IPS-18c (cell line): Measurements from ENCODE around the gene FAM43B.

Source experiments
- H3K4me3 ChIP-seq: 2 replicates; pipeline ENCODE4 v1.7.0; 2013; ENCODE audit warnings: low read depth, mild to moderate bottlenecking, low read length, moderate library complexity; ENCODE audit not compliant: insufficient read depth
- H3K9me3 ChIP-seq: one replicate; pipeline ENCODE4 v1.6.1; 2013; ENCODE audit warnings: mild to moderate bottlenecking, low read length, moderate library complexity; ENCODE audit not compliant: control insufficient read depth, insufficient read depth

Gene FAM43B

DNA sequence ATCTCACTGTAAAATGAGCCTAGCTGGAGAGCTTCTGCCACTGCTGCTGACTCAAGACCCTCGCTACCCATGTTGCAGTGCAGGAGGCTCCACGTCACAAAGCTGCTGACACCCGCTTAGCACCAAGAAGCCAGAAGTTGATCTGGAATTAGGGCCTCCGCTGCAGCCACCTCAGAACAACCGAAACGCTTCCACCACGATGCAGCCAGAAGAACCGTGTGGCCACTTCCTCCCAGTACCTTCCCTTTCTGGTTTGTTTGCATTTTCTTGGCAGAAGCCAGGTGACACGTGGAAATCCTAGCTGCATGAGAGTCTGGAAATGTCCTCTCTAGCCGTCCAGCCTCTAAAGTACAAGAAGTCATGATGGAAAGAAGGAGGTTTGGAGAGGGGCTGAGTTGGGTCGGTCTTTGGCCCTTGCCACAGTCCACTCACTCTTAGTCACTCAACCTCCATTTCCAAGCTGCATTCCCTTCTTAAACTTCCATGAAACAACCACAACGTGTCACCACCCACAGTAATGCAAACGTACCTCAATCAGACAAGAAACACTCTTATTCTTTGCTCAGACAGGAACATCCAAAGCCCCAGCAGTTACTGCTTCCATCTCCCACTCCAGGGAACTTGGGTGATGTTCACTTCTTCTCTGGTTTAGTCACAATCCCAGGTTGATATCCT, 26.5 kb downstream of the FAM43B start:
- Histone ChIP-seq H3K4me3 (no peak overlapping the region), H3K9me3 (no peaks in the 10 kb centered on the region)

DNA sequence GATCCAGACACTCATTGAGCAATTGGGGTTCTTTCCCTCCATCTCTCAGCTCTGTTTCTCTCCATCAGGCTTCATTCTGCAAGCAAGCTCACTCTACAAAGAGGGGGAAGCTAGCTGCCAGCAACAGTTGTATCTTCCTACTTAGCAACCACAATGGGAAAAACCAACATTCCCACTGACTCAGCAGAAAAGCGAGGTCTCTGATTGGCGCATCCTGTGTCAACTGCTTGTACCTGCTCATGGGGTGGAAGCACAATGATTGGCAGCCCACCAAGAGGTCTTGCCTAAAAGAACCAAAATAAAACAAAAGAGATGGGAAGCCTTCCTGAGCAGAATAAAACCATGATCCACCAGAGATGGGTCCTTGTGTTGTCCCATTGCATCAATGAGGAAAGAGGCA, 32.5 kb downstream of the FAM43B start:
- peaks cover 2% of the 10 kb centered on the region for H3K9me3 ChIP-seq
- no peak overlapping the region for H3K4me3 ChIP-seq

DNA sequence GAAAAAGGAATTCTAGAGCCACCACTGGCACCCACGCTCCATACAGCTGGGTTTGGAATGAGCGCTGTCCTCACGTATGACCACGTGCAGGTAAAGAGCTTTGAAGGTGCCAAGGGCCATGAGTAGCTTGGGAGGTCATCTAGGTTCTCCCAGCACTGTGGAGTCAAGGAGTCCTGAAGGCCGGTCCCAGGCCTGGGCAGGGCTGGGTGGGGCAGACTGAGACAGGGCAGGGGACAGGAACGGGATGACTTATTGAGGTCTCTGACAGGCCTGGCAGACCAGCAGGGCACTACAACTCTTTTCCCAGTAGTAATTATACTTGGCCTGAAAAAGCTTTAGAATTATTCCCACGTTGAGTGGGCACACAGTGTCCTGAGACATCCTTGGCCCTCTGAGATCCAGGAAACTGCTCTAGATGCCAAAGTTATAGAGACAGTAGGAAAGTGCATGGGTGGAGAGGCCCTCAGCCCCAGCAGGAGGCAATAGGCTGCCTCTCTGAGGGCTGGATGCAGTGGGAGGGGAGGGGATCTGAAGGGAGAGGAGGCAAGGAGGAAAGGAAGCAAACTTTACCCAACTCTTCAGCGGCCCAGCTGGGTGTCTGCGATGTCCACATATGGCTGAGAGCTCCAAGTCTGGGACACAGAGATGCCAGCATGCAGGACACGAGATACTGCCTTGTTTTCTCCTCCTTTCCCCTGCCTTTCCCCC, 34.7 kb downstream of the FAM43B start:
- Histone ChIP-seq H3K9me3 (peaks cover 2% of the 10 kb centered on the region), H3K4me3 (no peak overlapping the region)

DNA sequence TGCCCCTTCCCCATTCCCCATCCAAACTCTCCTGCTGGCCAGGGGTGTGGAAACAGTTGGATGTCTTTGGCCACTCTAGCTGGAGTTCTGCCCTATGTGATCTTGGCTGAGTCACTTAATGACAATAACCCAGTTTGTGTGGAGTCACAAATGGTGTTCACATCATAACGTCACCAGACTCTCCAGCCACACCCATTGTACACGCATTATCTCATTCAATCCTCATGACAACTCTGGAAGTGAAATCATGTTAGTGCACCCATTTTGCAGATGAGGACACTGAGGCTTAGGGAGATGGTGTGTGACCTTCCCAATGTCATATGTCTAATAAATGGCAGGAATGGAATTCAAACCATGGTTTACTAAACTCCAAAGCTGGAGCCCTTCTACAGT, 35.3 kb downstream of the FAM43B start:
- Histone ChIP-seq H3K9me3 (peaks cover 2% of the 10 kb centered on the region), H3K4me3 (no peak overlapping the region)

DNA sequence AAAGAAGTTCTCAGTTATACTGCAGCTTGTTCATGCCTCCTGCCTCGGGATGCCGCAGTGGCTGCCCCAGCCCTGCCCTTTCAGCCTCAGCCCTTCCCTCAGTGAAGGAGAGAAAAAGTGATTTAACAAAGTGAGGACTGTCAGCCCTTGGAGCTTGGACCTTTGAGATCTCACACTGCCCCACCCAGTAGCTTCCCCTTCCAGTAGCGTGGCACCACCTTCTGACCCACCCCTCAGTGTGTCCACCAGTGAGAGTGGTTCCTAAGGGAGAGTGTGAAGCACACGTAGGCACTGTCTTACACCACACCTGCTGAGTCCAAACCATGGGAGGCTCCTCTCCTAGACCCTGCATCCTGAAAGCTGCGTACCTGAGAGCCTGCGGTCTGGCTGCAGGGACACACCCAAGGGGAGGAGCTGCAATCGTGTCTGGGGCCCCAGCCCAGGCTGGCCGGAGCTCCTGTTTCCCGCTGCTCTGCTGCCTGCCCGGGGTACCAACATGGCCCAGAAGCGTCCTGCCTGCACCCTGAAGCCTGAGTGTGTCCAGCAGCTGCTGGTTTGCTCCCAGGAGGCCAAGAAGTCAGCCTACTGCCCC, 36.4 kb downstream of the FAM43B start, which contains the start of gene CDA:
TSS of gene CDA (plus strand) at position 464 of the 592 bp plus-strand sequence. CDS start at position 497, 33 bp downstream.
- H3K4me3 ChIP-seq = no peak within 1 kb of the TSS; the same call in 1 of the 2 replicates

DNA sequence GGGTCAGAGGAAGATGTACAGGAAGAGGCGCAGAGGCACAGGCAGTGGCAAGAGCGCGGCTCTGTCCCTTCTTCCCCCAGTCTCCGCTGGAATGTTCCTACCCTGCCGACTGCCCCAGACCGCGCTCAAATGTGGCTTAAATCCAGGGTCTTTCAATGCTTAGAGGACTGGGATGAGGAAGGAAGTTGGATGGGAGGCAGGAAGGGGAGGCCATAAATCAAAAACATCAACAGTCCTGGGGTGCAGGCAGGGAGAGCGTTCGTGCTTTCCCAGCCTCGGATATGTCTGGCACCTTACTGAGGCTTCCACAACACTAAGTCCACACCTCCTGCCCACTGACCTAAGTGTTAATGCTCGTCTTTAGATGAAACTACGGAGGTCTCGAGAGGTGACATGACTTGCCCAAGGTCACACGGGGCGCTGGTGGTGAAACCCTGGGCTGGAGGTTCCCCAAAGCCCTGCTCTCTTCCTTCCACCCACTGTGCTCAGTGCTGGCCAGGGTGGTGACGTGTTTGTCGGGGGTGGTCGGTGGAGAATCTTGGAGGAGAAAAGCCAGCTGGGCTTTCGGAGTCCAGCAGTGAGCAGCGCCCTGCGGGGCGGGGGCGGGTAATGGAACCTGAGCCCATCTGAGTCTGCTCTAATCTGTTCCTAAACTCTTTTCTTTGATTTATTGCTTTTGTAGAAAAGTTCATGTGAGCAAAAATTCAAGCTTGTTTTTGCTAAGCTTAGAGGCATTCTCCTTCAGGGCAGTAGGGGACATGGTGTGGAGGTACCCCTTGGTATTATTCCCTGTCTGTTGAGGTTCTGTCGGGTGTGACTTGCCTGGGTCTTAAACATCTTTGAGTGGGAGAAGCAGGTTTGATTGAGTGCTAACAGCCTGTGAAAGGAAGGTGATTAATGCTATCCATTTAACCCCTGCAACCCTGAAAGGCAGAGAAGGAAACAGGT, 37.2 kb downstream of the FAM43B start:
- Histone ChIP-seq H3K9me3 (peaks cover 2% of the 10 kb centered on the region), H3K4me3 (no peak overlapping the region; the same call in 1 of the 2 replicates)

More for the DNA sequence above, 36.4 kb downstream of the FAM43B start, which contains the start of gene CDA:
- peaks cover 2% of the 10 kb centered on the region for H3K9me3 ChIP-seq

DNA sequence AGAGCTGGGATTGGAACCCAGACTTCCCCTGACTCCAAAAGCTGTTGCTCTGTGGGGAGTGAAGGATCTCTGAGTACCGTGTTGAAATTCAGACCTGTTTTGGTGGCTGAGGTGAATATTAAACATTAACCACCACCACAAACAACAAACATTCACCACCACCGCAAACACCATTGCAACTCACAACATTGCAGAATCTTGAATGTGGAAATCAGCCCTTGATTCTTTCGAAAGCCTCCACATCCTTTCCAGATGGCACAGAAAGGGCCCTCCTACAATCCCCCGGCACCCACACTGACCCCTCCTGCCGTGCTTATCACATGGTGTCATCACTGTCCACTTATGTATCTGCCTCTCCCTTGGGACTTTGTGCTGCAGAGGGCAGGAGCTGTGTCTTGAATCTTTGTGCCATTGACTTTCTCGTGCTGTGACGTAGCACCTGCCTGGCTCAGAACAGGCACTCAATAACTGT, 38.0 kb downstream of the FAM43B start:
- H3K4me3 ChIP-seq = no peak overlapping the region

DNA sequence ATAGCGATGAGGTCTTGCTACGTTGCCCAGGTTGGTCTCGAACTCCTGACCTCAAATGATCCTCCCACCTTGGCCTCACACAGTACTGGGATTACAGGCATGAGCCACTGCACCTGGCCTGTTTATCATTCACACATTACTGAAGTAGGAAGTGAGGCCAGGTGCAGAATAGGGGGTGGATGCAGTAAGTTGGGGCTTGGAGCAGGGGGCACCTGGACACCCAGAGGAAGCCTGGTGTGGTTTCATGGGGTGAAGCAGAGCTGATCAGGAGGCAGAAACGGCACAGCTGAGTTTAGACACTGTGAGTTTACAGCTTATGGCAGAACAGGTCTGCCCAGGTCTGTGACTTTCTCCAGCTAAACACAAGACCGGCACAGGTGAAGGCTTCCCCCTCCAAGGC, 41.4 kb downstream of the FAM43B start:
- Histone ChIP-seq H3K9me3 (no peaks in the 10 kb centered on the region), H3K4me3 (no peak overlapping the region)

More for the DNA sequence above, 38.0 kb downstream of the FAM43B start:
- peaks cover 2% of the 10 kb centered on the region for H3K9me3 ChIP-seq

DNA sequence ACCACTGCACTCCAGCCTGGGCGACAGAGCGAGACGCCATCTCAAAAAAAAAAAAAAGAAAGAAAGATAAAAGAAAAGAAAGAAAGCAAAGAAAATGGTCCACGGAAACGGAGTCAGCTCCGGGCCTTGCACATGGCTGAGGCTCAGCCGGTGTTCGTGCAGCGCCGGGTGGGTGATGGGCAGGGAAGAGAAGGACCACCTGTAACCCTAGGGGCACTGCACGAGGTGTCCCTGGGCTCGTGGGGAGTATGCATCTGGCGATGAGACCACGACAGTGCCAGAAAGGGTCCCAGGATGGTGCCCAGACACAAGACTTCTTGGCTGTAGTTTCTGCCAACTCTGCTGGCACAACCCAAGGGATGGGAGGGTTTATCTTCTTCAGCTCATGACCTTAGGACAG, 42.4 kb downstream of the FAM43B start:
- Histone ChIP-seq H3K9me3 (no peaks in the 10 kb centered on the region), H3K4me3 (no peak overlapping the region)

DNA sequence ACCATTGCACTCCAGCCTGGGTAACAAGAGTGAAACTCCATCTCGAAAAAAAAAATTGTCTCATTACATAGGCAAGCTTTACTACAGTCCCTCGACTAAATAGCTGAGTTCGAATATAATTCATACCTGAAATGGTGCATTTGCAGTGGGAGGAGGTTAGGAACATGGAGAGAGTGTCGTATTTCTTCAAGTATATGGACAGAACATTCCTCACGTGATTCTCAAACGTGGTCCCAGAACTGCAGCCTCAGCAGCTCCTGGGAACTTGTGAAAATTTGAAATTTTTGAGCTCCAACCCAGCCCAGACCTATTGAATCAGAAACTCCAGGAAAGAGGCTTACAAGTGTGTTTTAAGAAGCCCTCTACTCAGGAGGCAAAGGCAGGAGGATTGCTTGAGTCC, 43.7 kb downstream of the FAM43B start:
- H3K4me3 ChIP-seq = no peak overlapping the region
- no peaks in the 10 kb centered on the region for H3K9me3 ChIP-seq

DNA sequence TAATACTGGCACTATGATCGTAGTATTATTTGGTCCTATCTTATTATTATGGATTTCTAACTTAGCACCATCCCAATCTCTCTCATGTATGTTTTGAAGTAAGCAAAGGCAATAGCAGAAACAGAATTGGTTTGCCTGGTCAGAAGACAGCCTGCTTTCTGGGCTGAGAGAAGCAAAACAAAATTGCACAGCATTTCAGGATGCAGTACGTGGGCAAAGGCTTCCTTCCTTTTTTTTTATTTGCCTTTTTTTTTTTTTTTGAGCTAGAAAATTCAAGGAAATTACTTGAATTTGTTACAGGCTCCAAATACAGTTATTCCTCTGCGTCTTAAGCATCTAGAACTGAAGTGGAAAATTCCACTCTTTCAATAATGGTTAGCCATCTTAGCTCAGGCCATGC, 45.3 kb downstream of the FAM43B start:
- no peaks in the 10 kb centered on the region for H3K9me3 ChIP-seq
- H3K4me3 ChIP-seq = no peak overlapping the region

DNA sequence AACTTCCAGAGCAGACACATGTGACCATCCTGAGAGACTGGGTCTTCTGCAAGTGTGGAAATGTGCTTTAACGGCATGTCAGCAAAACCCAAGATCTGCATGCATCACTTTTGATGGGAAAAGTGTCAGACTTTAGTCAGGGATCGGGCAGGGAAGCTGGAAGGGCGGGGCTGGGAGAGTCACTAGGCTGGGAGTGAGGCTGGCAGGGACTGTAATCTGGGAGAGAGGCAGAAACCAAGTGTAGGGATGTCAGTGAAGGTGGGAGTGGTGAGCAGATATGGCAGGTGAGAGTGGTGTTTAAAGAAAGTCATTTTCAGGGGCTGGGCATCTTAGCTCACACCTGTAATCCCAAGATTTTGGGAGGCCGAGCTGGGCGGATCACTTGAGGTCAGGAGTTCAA, 47.8 kb downstream of the FAM43B start:
- H3K9me3 ChIP-seq = peaks cover 6% of the 10 kb centered on the region

DNA sequence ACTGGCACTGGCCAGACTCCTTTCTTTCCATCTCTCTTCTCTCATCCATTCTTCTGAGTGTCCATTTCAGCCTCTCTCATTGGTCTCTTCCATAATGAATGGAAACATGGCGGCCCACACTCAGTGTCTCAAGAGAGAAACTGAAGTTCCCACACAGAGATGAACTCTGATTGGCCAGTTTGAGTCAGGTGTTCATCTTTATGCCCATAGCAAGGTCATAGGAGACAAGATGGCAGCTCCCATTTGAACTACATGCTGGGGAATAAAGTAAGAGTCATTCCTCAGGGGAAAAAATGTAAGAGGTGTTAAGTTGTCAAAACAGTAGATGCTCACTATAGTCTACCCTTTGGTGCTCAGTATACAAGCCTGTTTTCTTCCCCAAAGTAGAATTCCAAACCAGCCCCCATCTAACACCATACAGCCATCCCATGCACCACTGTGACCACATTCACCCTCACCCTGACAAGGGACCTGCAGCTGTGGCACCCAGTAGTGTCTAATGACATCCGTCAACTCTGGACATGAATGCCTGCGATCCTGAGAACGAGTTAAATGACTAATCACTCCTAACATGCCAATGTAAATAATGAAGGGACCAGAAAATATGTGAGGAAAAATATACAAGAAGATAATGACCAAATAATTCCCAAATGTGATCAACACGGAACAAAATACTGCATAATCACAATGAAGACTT, 48.9 kb downstream of the FAM43B start:
- Histone ChIP-seq H3K4me3 (no peak overlapping the region), H3K9me3 (peaks cover 6% of the 10 kb centered on the region)

More for the DNA sequence above, 47.8 kb downstream of the FAM43B start:
- H3K4me3 ChIP-seq = no peak overlapping the region

DNA sequence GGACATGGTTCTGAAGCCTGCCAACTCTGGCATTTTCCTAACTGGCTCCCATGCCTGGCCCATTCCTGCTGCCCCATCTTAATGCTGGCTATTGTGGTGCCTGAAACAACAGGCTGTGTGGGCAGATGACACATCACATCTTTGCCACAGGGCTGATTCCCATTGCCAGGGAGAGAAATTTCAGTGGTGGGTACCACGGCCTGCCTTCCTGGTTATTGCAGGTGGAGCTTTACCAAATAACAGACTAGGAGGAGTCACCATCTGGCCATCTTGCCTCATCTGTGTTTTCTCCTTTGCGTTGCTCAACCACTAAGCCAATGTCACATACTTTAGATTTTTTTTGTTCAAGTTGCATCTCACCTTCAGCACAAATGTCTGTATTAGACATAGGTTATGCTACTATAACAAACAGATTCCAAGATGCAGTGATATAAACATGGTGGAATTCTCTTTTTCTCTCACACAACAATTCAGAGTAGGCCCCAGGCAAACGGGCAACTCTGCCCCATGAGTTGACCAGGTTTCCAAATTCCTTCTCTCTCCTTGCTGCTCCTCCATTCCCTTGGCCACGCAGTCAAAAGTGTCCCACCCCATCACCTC, 50.6 kb downstream of the FAM43B start:
- H3K9me3 ChIP-seq = peaks cover 6% of the 10 kb centered on the region
- H3K4me3 ChIP-seq = no peak overlapping the region

DNA sequence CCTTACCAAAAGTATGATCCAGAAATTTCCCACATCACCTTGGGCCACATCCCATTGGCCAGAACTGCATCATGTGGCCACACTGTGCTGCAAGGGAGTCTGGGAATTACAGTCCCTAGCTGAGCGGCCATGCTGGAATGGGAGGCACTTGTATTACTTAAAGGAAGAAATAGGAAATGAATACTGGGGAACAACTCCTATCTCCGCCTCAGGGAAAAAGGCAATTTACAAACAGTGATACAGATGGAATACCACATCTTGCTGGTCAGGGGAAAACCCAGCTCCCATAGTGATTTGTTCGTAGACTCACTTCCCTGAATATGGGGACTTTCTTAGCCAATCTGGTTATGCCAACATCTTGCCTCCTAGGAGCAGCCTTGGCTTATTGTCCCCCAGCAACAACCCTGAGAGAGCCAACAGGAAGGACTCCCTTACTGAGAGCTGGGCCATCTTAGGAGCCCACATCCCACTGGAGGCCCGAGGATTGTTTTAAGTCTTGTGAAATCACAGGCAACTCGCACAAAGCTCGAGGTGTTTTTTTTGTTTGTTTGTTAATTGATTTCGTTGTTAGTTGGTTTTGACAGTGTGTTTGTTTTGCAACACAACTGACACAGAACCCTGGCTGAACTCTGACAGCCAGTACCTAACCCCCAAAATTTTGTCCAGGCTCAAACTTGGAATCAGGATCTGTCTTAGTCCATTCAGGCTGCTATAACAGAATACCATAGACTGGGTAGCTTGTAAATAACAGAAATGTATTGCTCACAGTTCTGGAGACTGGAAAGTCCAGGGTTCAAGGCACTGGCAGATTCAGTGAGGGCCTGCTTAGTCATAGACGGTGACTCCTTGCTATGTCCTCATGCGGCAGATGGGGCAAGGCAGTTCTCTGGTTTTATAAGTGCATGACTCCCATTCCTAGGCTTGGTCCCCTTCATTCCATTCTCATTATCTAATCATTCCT, 51.4 kb downstream of the FAM43B start:
- Histone ChIP-seq H3K4me3 (no peak overlapping the region), H3K9me3 (peaks cover 6% of the 10 kb centered on the region)
